ENCODE results near the gene CACNA1H. TPM values are rescaled to one million over a fixed set of nuclear protein-coding genes. Genes with fewer than 3 reads are reported as not detected.

CACNA1H gene
- total and polyA plus RNA-seq, 2 experiments from 2014 or later: 0.11 TPM; not detected in 1

- H3F3A ChIP-seq (ENCODE audit: insufficient read depth): no peaks in the 10 kb centered on the region
- H3K27me3 ChIP-seq (replicated peaks; ENCODE audit: insufficient read depth): peaks cover 14% of the 10 kb centered on the region; the same call in 1 of the 2 replicates
- in situ Hi-C loops (cut with MboI): no loop called here
- H3K9me3 ChIP-seq (ENCODE audit: low read depth): no peaks in the 10 kb centered on the region
- WGBS, 2 experiments (ENCODE audit: low coverage in 1 of 2, low lambda C conversion rate in 2 of 2, missing lambda C conversion rate in 2 of 2): 55 to 56% methylated on average over 23 to 24 of the region's 24 CpGs
- H3K9me2 ChIP-seq (ENCODE audit: insufficient read depth): no peaks in the 10 kb centered on the region
- no peak overlapping the region for H3K9ac ChIP-seq
- no peaks in the 10 kb centered on the region for H4K20me1 ChIP-seq (ENCODE audit: insufficient read depth)
- H3K27ac ChIP-seq: no peak overlapping the region
- no peaks in the 10 kb centered on the region for H3K79me2 ChIP-seq (ENCODE audit: insufficient read depth)
- DNase-seq: no peak
- no peaks in the 10 kb centered on the region for H3K36me3 ChIP-seq (ENCODE audit: low read depth)
- TF ChIP-seq EZH2phosphoT487 (IDR thresholded peaks at IDR 0.05; ENCODE audit: insufficient read depth, low read depth): no peak
- TF ChIP-seq EZH2 (IDR thresholded peaks at IDR 0.05; ENCODE audit: insufficient read depth, poor library complexity, severe bottlenecking): no peak
- H3K4me1 ChIP-seq (ENCODE audit: insufficient read depth): no peaks in the 10 kb centered on the region
- no peak overlapping the region for H2AFZ ChIP-seq
- no peak overlapping the region for H3K4me2 ChIP-seq (ENCODE audit: unreplicated experiment)
- no peak overlapping the region for H3K4me3 ChIP-seq
Observed at GRCh38 chr16:1137604-1138003, 15.3 kb upstream of the CACNA1H start.

GRCh38 chr16:1140582-1141162 lies 12.2 kb upstream of the CACNA1H start:
- in situ Hi-C loops (cut with MboI): no loop called here
- H3K27me3 ChIP-seq (replicated peaks; ENCODE audit: insufficient read depth): peaks cover 17% of the 10 kb centered on the region; the same call in 1 of the 2 replicates
- no peaks in the 10 kb centered on the region for H3K36me3 ChIP-seq (ENCODE audit: low read depth)
- H2AFZ ChIP-seq: no peak overlapping the region
- H3K9me3 ChIP-seq (ENCODE audit: low read depth): no peaks in the 10 kb centered on the region
- H3K79me2 ChIP-seq (ENCODE audit: insufficient read depth): no peaks in the 10 kb centered on the region
- no peaks in the 10 kb centered on the region for H3K4me1 ChIP-seq (ENCODE audit: insufficient read depth)
- no peaks in the 10 kb centered on the region for H3K9me2 ChIP-seq (ENCODE audit: insufficient read depth)
- H3K4me2 ChIP-seq (ENCODE audit: unreplicated experiment): no peak overlapping the region
- no peak overlapping the region for H3K4me3 ChIP-seq
- H3K9ac ChIP-seq: no peak overlapping the region
- 58 to 63% methylated on average over 20 to 23 of the region's 23 CpGs for WGBS, 2 experiments (ENCODE audit: low coverage in 1 of 2, low lambda C conversion rate in 2 of 2, missing lambda C conversion rate in 2 of 2)
- H3K27ac ChIP-seq: no peak overlapping the region
- TF ChIP-seq EZH2 (IDR thresholded peaks at IDR 0.05; ENCODE audit: insufficient read depth, poor library complexity, severe bottlenecking): no peak
- TF ChIP-seq EZH2phosphoT487 (IDR thresholded peaks at IDR 0.05; ENCODE audit: insufficient read depth, low read depth): no peak
- H3F3A ChIP-seq (ENCODE audit: insufficient read depth): no peaks in the 10 kb centered on the region
- H4K20me1 ChIP-seq (ENCODE audit: insufficient read depth): no peaks in the 10 kb centered on the region
- DNase-seq: no peak

GRCh38 chr16:1141191-1141590 lies 11.7 kb upstream of the CACNA1H start:
- Histone ChIP-seq H3K4me2 (ENCODE audit: unreplicated experiment) (no peak overlapping the region), H2AFZ (no peak overlapping the region), H3K27me3 (replicated peaks; ENCODE audit: insufficient read depth) (peaks cover 12% of the 10 kb centered on the region; the same call in 1 of the 2 replicates), H3K79me2 (ENCODE audit: insufficient read depth) (no peaks in the 10 kb centered on the region), H3K9me2 (ENCODE audit: insufficient read depth) (no peaks in the 10 kb centered on the region), H4K20me1 (ENCODE audit: insufficient read depth) (no peaks in the 10 kb centered on the region), H3K9ac (no peak overlapping the region), H3K27ac (no peak overlapping the region), H3K4me3 (no peak overlapping the region), H3K4me1 (ENCODE audit: insufficient read depth) (no peaks in the 10 kb centered on the region), H3F3A (ENCODE audit: insufficient read depth) (no peaks in the 10 kb centered on the region), H3K9me3 (ENCODE audit: low read depth) (no peaks in the 10 kb centered on the region), H3K36me3 (ENCODE audit: low read depth) (no peaks in the 10 kb centered on the region)
- TF ChIP-seq EZH2phosphoT487 (IDR thresholded peaks at IDR 0.05; ENCODE audit: insufficient read depth, low read depth): no peak
- no peak for TF ChIP-seq EZH2 (IDR thresholded peaks at IDR 0.05; ENCODE audit: insufficient read depth, poor library complexity, severe bottlenecking)
- no peak for DNase-seq
- in situ Hi-C loops (cut with MboI): no loop called here
- WGBS, 2 experiments (ENCODE audit: low coverage in 1 of 2, low lambda C conversion rate in 2 of 2, missing lambda C conversion rate in 2 of 2): 17 to 26% methylated on average over 7 to 8 of the region's 8 CpGs

GRCh38 chr16:1141716-1142115 lies 11.2 kb upstream of the CACNA1H start:
- Histone ChIP-seq H3K4me3 (no peak overlapping the region), H3K27me3 (replicated peaks; ENCODE audit: insufficient read depth) (peaks cover 12% of the 10 kb centered on the region; the same call in 1 of the 2 replicates), H3K79me2 (ENCODE audit: insufficient read depth) (no peaks in the 10 kb centered on the region), H4K20me1 (ENCODE audit: insufficient read depth) (no peaks in the 10 kb centered on the region), H3K9me3 (ENCODE audit: low read depth) (no peaks in the 10 kb centered on the region), H3F3A (ENCODE audit: insufficient read depth) (no peaks in the 10 kb centered on the region), H3K4me2 (ENCODE audit: unreplicated experiment) (no peak overlapping the region), H3K9me2 (ENCODE audit: insufficient read depth) (no peaks in the 10 kb centered on the region), H2AFZ (no peak overlapping the region), H3K36me3 (ENCODE audit: low read depth) (no peaks in the 10 kb centered on the region), H3K4me1 (ENCODE audit: insufficient read depth) (no peaks in the 10 kb centered on the region), H3K9ac (no peak overlapping the region), H3K27ac (no peak overlapping the region)
- no peak for DNase-seq
- WGBS, 2 experiments (ENCODE audit: low coverage in 1 of 2, low lambda C conversion rate in 2 of 2, missing lambda C conversion rate in 2 of 2): 18 to 53% methylated on average over 5 to 8 of the region's 8 CpGs
- TF ChIP-seq EZH2 (IDR thresholded peaks at IDR 0.05; ENCODE audit: insufficient read depth, poor library complexity, severe bottlenecking) (no peak), EZH2phosphoT487 (IDR thresholded peaks at IDR 0.05; ENCODE audit: insufficient read depth, low read depth) (no peak)
- in situ Hi-C loops (cut with MboI): no loop called here

All from GM23248 (cell line).